SU-DHL-6 (cell line): ENCODE data around the gene SLC22A15.

Experiments
- H2AFZ ChIP-seq: fragments of 200-600 bp; sonication (generic); 2 replicates; pipeline ENCODE4 v1.6.1; 2014; ENCODE audit warnings: low read depth, mild to moderate bottlenecking, moderate library complexity, mixed read lengths, antibody characterized with exemption, low read length; ENCODE audit not compliant: severe bottlenecking
- H3F3A ChIP-seq: fragments of 200-600 bp; shearing (Covaris generic); 2 replicates; pipeline ENCODE4 v1.6.0; 2016; ENCODE audit warnings: antibody characterized with exemption, mild to moderate bottlenecking; ENCODE audit not compliant: insufficient read depth
- H3K27ac ChIP-seq: fragments of 200-600 bp; sonication (generic); 2 replicates; pipeline ENCODE4 v1.5.1; 2016; ENCODE audit warnings: low read depth, mild to moderate bottlenecking, low read length, moderate library complexity, mixed read lengths
- H3K27me3 ChIP-seq: fragments of 200-600 bp; sonication (generic), shearing (Covaris generic); 2 replicates; pipeline ENCODE4 v1.6.0; 2014; ENCODE audit warnings: mild to moderate bottlenecking, low read length
- H3K36me3 ChIP-seq: fragments of 200-600 bp; sonication (generic); 2 replicates; pipeline ENCODE4 v1.6.1; 2014; ENCODE audit warnings: mild to moderate bottlenecking, low read length, mixed read lengths
- H3K4me2 ChIP-seq: fragments of 300-600, 200-600 bp; shearing (Covaris generic), sonication (generic); 2 replicates; pipeline ENCODE4 v1.6.0; 2014; ENCODE audit warnings: low read length, low read depth, mild to moderate bottlenecking; ENCODE audit not compliant: poor library complexity, severe bottlenecking
- H3K4me3 ChIP-seq: fragments of 200-600 bp; sonication (generic); 2 replicates; pipeline ENCODE4 v1.5.1; 2014; ENCODE audit warnings: antibody characterized with exemption, low read length, mild to moderate bottlenecking, mixed read lengths; ENCODE audit not compliant: insufficient read depth, poor library complexity, severe bottlenecking
- H3K79me2 ChIP-seq: fragments of 200-600 bp; sonication (generic); 2 replicates; pipeline ENCODE4 v1.6.1; 2014; ENCODE audit warnings: mild to moderate bottlenecking, low read length, moderate library complexity; ENCODE audit not compliant: insufficient read depth
- H3K9ac ChIP-seq: fragments of 200-600 bp; sonication (generic); 2 replicates; pipeline ENCODE4 v1.7.0; 2014; ENCODE audit warnings: mild to moderate bottlenecking, low read length
- H3K9me2 ChIP-seq: fragments of 200-600 bp; sonication (generic); replicated peaks from 2 replicates; pipeline ENCODE4 v1.6.1; 2014; ENCODE audit warnings: low read length; ENCODE audit not compliant: insufficient read depth
- H3K9me3 ChIP-seq: fragments of 200-600 bp; sonication (generic); 2 replicates; pipeline ENCODE4 v1.6.1; 2014; ENCODE audit warnings: low read length, mixed read lengths; ENCODE audit not compliant: insufficient read depth
- H4K20me1 ChIP-seq: fragments of 200-600 bp; sonication (generic); 2 replicates; pipeline ENCODE4 v1.6.1; 2014; ENCODE audit warnings: low read depth, mild to moderate bottlenecking, antibody characterized with exemption, low read length, moderate library complexity, mixed read lengths
- EZH2phosphoT487 ChIP-seq: fragments of 200-600 bp; sonication (generic), shearing (Covaris generic); conservative IDR thresholded peaks from 2 replicates; pipeline ENCODE4 v1.6.1; 2018; ENCODE audit warnings: mild to moderate bottlenecking, antibody characterized with exemption, low read length, moderate library complexity, mixed read lengths
- TF ChIP-seq, protein P1 (sequence below): fragments of 200-600 bp; sonication (generic); IDR thresholded peaks from one replicate; pipeline ENCODE4 v1.5.1; 2017; ENCODE audit warnings: antibody characterized with exemption, mild to moderate bottlenecking, low read length, moderate library complexity; ENCODE audit not compliant: insufficient read depth, poor library complexity, severe bottlenecking

The SLC22A15 gene

DNA sequence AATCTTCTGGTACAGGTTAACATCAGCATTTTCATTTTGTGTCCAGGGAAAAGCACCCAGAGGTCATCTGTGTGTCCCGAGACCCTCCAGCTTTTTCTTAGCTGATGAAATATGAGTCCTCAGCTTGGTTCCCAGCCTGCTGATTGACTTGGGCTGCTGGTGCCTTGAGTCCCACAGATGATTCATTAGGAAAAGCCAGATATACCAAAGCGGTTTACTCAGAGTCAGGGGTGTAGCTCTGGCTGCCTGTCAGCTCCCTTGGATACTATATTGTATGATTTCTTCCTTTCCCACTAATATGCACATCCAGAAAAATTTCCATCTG is 91.2 kb downstream of the SLC22A15 start:
- H3K27ac ChIP-seq: no peak overlapping the region
- H3K79me2 ChIP-seq: no peaks in the 10 kb centered on the region
- H3F3A ChIP-seq: no peaks in the 10 kb centered on the region
- H3K36me3 ChIP-seq: no peaks in the 10 kb centered on the region
- no peak overlapping the region for H3K4me3 ChIP-seq
- H2AFZ ChIP-seq: no peak overlapping the region
- TF ChIP-seq EZH2phosphoT487: no peak
- H3K4me2 ChIP-seq: no peak overlapping the region
- no peaks in the 10 kb centered on the region for H4K20me1 ChIP-seq
- H3K9me2 ChIP-seq: no peaks in the 10 kb centered on the region
- H3K9me3 ChIP-seq: no peaks in the 10 kb centered on the region
- H3K9ac ChIP-seq: no peak overlapping the region
- H3K27me3 ChIP-seq: no peaks in the 10 kb centered on the region

DNA sequence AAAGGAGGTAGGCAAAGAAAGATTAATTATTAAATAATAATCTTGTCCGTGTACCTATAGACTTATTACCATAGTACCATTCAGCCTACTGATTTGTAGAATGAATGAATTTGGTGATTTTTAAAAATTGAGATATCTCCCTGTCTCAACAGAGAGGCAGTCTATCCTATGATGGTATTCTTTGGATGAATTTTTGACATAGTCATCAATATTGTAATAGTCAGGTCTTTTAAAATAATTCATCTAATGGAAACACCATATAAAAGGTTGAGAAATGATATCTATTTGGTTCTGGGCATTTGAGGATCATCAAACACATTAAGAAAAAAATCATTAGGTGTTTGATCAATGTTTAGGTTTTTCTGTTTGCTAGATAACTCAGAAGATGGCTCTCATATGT is 99.3 kb downstream of the SLC22A15 start:
- H3K4me2 ChIP-seq: no peak overlapping the region
- H3K9me2 ChIP-seq: no peaks in the 10 kb centered on the region
- H3K9me3 ChIP-seq: no peaks in the 10 kb centered on the region

GRCh38 chr1:116075990-116076389 is 99.7 kb downstream of the SLC22A15 start:
- no peak overlapping the region for H3K27ac ChIP-seq
- no peaks in the 10 kb centered on the region for H3F3A ChIP-seq
- no peak overlapping the region for H2AFZ ChIP-seq
- no peak for TF ChIP-seq EZH2phosphoT487
- TF ChIP-seq, protein P1, sequence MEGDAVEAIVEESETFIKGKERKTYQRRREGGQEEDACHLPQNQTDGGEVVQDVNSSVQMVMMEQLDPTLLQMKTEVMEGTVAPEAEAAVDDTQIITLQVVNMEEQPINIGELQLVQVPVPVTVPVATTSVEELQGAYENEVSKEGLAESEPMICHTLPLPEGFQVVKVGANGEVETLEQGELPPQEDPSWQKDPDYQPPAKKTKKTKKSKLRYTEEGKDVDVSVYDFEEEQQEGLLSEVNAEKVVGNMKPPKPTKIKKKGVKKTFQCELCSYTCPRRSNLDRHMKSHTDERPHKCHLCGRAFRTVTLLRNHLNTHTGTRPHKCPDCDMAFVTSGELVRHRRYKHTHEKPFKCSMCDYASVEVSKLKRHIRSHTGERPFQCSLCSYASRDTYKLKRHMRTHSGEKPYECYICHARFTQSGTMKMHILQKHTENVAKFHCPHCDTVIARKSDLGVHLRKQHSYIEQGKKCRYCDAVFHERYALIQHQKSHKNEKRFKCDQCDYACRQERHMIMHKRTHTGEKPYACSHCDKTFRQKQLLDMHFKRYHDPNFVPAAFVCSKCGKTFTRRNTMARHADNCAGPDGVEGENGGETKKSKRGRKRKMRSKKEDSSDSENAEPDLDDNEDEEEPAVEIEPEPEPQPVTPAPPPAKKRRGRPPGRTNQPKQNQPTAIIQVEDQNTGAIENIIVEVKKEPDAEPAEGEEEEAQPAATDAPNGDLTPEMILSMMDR: no peak
- no peaks in the 10 kb centered on the region for H3K9me3 ChIP-seq
- H3K27me3 ChIP-seq: no peaks in the 10 kb centered on the region
- no peak overlapping the region for H3K4me2 ChIP-seq
- H3K9me2 ChIP-seq: no peaks in the 10 kb centered on the region
- H4K20me1 ChIP-seq: no peaks in the 10 kb centered on the region
- H3K4me3 ChIP-seq: no peak overlapping the region
- no peak overlapping the region for H3K9ac ChIP-seq
- H3K79me2 ChIP-seq: no peaks in the 10 kb centered on the region
- no peaks in the 10 kb centered on the region for H3K36me3 ChIP-seq

More for the DNA sequence above, 99.3 kb downstream of the SLC22A15 start:
- Histone ChIP-seq H3F3A (no peaks in the 10 kb centered on the region), H4K20me1 (no peaks in the 10 kb centered on the region), H2AFZ (no peak overlapping the region), H3K27me3 (no peaks in the 10 kb centered on the region), H3K36me3 (no peaks in the 10 kb centered on the region), H3K4me3 (no peak overlapping the region), H3K9ac (no peak overlapping the region), H3K27ac (no peak overlapping the region), H3K79me2 (no peaks in the 10 kb centered on the region)
- no peak for TF ChIP-seq EZH2phosphoT487
- TF ChIP-seq, protein P1: no peak

GRCh38 chr1:116076831-116077230 is 100.5 kb downstream of the SLC22A15 start:
- Histone ChIP-seq H3K9ac (no peak overlapping the region), H3K36me3 (no peaks in the 10 kb centered on the region), H4K20me1 (no peaks in the 10 kb centered on the region), H3K9me2 (no peaks in the 10 kb centered on the region), H3K9me3 (no peaks in the 10 kb centered on the region), H3K27me3 (no peaks in the 10 kb centered on the region), H3K4me3 (no peak overlapping the region), H3F3A (no peaks in the 10 kb centered on the region), H3K27ac (no peak overlapping the region), H2AFZ (no peak overlapping the region), H3K4me2 (no peak overlapping the region), H3K79me2 (no peaks in the 10 kb centered on the region)
- TF ChIP-seq, protein P1: no peak
- TF ChIP-seq EZH2phosphoT487: no peak
